Hepatocyte (in vitro differentiated cells): ENCODE results near the gene LOXHD1. TPM values are rescaled to one million over a fixed set of nuclear protein-coding genes. Genes with fewer than 3 reads are reported as not detected.

Experiments
- DNase-seq: peaks from one replicate; pipeline ENCODE4 v3.0.0-alpha.2; 2016; ENCODE audit warnings: low spot score
- H2AFZ ChIP-seq: fragments of 200-600 bp; sonication (generic); 2 replicates; pipeline ENCODE4 v1.6.0; 2016; ENCODE audit warnings: antibody characterized with exemption, mild to moderate bottlenecking
- H3K27ac ChIP-seq: fragments of 200-600 bp; sonication (generic); 2 replicates; pipeline ENCODE4 v1.5.1; 2016; ENCODE audit warnings: mild to moderate bottlenecking
- H3K27me3 ChIP-seq: fragments of 200-600 bp; sonication (generic); 2 replicates; pipeline ENCODE4 v1.6.1; 2016
- H3K36me3 ChIP-seq: fragments of 200-600 bp; sonication (generic); replicated peaks from 2 replicates; pipeline ENCODE4 v1.5.1; 2016; ENCODE audit warnings: low read depth; ENCODE audit not compliant: insufficient read depth
- H3K4me1 ChIP-seq: fragments of 200-600 bp; sonication (generic); 2 replicates; pipeline ENCODE4 v1.5.1; 2016; ENCODE audit warnings: mild to moderate bottlenecking, moderate library complexity; ENCODE audit not compliant: insufficient read depth
- H3K4me2 ChIP-seq: fragments of 200-600 bp; sonication (generic); 2 replicates; pipeline ENCODE4 v1.6.0; 2016
- H3K4me3 ChIP-seq: fragments of 200-600 bp; sonication (generic); 2 replicates; pipeline ENCODE4 v1.5.1; 2016; ENCODE audit warnings: mild to moderate bottlenecking
- H3K79me2 ChIP-seq: fragments of 200-600 bp; sonication (generic); 2 replicates; pipeline ENCODE4 v1.6.0; 2017; ENCODE audit warnings: mild to moderate bottlenecking
- H3K9me2 ChIP-seq: fragments of 200-600 bp; sonication (generic); replicated peaks from 2 replicates; pipeline ENCODE4 v1.6.0; 2017; ENCODE audit warnings: mild to moderate bottlenecking; ENCODE audit not compliant: insufficient read depth
- H3K9me3 ChIP-seq: fragments of 200-600 bp; sonication (generic); 2 replicates; pipeline ENCODE4 v1.5.1; 2016; ENCODE audit warnings: low read depth, mild to moderate bottlenecking
- H4K20me1 ChIP-seq: fragments of 200-600 bp; sonication (generic); 2 replicates; pipeline ENCODE4 v1.6.0; 2016; ENCODE audit warnings: mild to moderate bottlenecking; ENCODE audit not compliant: insufficient read depth, poor library complexity, severe bottlenecking
- CTCF ChIP-seq: fragments of 200-600 bp; sonication (generic); IDR thresholded peaks from 2 replicates; pipeline ENCODE4 v1.5.1; 2016; ENCODE audit warnings: antibody characterized with exemption, mild to moderate bottlenecking; ENCODE audit not compliant: poor library complexity
- EZH2 ChIP-seq: fragments of 200-600 bp; sonication (generic); IDR thresholded peaks from 2 replicates; pipeline ENCODE4 v1.6.1; 2016; ENCODE audit warnings: antibody characterized with exemption, mild to moderate bottlenecking, borderline replicate concordance
- EZH2phosphoT487 ChIP-seq: fragments of 200-600 bp; sonication (generic); IDR thresholded peaks from one replicate; pipeline ENCODE4 v1.6.1; 2018; ENCODE audit warnings: antibody characterized with exemption, mild to moderate bottlenecking, low read depth, moderate library complexity; ENCODE audit not compliant: unreplicated experiment, severe bottlenecking
- WGBS: methylation state at CpG from one replicate; pipeline ENCODE4 v1.1.6; 2016; ENCODE audit warnings: low lambda C conversion rate; ENCODE audit errors: missing lambda C conversion rate; 5-methylcytosine and 5-hydroxymethylcytosine counted together
- polyA plus RNA-seq: library from polyadenylated mRNA; unstranded; fragments of >200 nt; fragmentation: Nextera tagmentation; extraction: Ambion mirVana; gene quantifications from 2 replicates; pipeline ENCODE4 v1.2.1, GENCODE V29; 2016
- total RNA-seq: library from RNA; depleted of rRNA; stranded (reverse); fragments of >200 nt; gene quantifications from 2 replicates; pipeline ENCODE4 v1.2.3, GENCODE V29; 2014

LOXHD1 gene
- total and polyA plus RNA-seq, 2 experiments from 2014 or later, result not detected

- Histone ChIP-seq H3K4me3 (no peak overlapping the region), H3K4me1 (no peaks in the 10 kb centered on the region), H2AFZ (no peak overlapping the region), H3K27ac (no peak overlapping the region), H3K79me2 (no peaks in the 10 kb centered on the region), H3K27me3 (no peaks in the 10 kb centered on the region), H3K4me2 (no peak overlapping the region), H3K9me2 (no peaks in the 10 kb centered on the region), H3K9me3 (no peaks in the 10 kb centered on the region), H3K36me3 (no peaks in the 10 kb centered on the region), H4K20me1 (no peaks in the 10 kb centered on the region)
- whole genome bisulfite sequencing, result 95% methylated on average over 6 of the region's 6 CpGs
- no peak for TF ChIP-seq EZH2phosphoT487
- DNase-seq, result no peak
Measured at GRCh38 chr18:46452820-46453219, 204.2 kb downstream of the LOXHD1 start.

GRCh38 chr18:46449499-46449898 lies 207.5 kb downstream of the LOXHD1 start:
- no peak for DNase-seq

GRCh38 chr18:46449033-46449432 lies 208.0 kb downstream of the LOXHD1 start:
- Histone ChIP-seq H3K36me3 (no peaks in the 10 kb centered on the region), H3K4me3 (no peak overlapping the region), H3K27ac (no peak overlapping the region), H3K4me2 (no peak overlapping the region), H3K27me3 (no peaks in the 10 kb centered on the region), H3K4me1 (no peaks in the 10 kb centered on the region), H3K9me3 (no peaks in the 10 kb centered on the region), H2AFZ (no peak overlapping the region), H3K79me2 (no peaks in the 10 kb centered on the region), H3K9me2 (no peaks in the 10 kb centered on the region), H4K20me1 (no peaks in the 10 kb centered on the region)
- WGBS, result 92% methylated on average over 2 of the region's 2 CpGs
- no peak for DNase-seq
- no peak for TF ChIP-seq EZH2

More at GRCh38 chr18:46449499-46449898, 207.5 kb downstream of the LOXHD1 start:
- no peaks in the 10 kb centered on the region for H3K27me3 ChIP-seq
- H3K4me2 ChIP-seq, result no peak overlapping the region
- H3K79me2 ChIP-seq, result no peaks in the 10 kb centered on the region
- no peaks in the 10 kb centered on the region for H4K20me1 ChIP-seq
- H3K4me1 ChIP-seq, result no peaks in the 10 kb centered on the region
- H3K27ac ChIP-seq, result no peak overlapping the region
- H3K4me3 ChIP-seq, result no peak overlapping the region
- H2AFZ ChIP-seq, result no peak overlapping the region
- 0% methylated on average over 1 of the region's 1 CpG for WGBS
- H3K36me3 ChIP-seq, result no peaks in the 10 kb centered on the region
- H3K9me2 ChIP-seq, result no peaks in the 10 kb centered on the region
- no peaks in the 10 kb centered on the region for H3K9me3 ChIP-seq
- no peak for TF ChIP-seq EZH2
- no peak for TF ChIP-seq CTCF
- no peak for TF ChIP-seq EZH2phosphoT487

- Histone ChIP-seq H3K79me2 (no peaks in the 10 kb centered on the region), H3K4me3 (no peak overlapping the region), H3K36me3 (no peaks in the 10 kb centered on the region), H3K9me2 (no peaks in the 10 kb centered on the region), H3K4me1 (no peaks in the 10 kb centered on the region), H4K20me1 (no peaks in the 10 kb centered on the region), H3K27ac (no peak overlapping the region), H2AFZ (no peak overlapping the region), H3K4me2 (no peak overlapping the region), H3K27me3 (no peaks in the 10 kb centered on the region), H3K9me3 (no peaks in the 10 kb centered on the region)
- DNase-seq, result no peak
- 62% methylated on average over 4 of the region's 4 CpGs for WGBS
- TF ChIP-seq CTCF (no peak), EZH2phosphoT487 (no peak), EZH2 (no peak)
Measured at GRCh38 chr18:46448347-46448746, 208.7 kb downstream of the LOXHD1 start.

GRCh38 chr18:46447792-46448191 lies 209.2 kb downstream of the LOXHD1 start:
- WGBS, result 97% methylated on average over 5 of the region's 5 CpGs
- no peaks in the 10 kb centered on the region for H3K4me1 ChIP-seq
- DNase-seq, result no peak
- H3K9me2 ChIP-seq, result no peaks in the 10 kb centered on the region
- no peaks in the 10 kb centered on the region for H3K27me3 ChIP-seq
- no peak overlapping the region for H3K4me3 ChIP-seq
- H3K9me3 ChIP-seq, result no peaks in the 10 kb centered on the region
- no peak overlapping the region for H2AFZ ChIP-seq
- H4K20me1 ChIP-seq, result no peaks in the 10 kb centered on the region
- no peaks in the 10 kb centered on the region for H3K79me2 ChIP-seq
- TF ChIP-seq CTCF (no peak), EZH2phosphoT487 (no peak), EZH2 (no peak)
- H3K4me2 ChIP-seq, result no peak overlapping the region
- H3K27ac ChIP-seq, result no peak overlapping the region
- H3K36me3 ChIP-seq, result no peaks in the 10 kb centered on the region
